GM18526 (cell line): ENCODE measurements around the gene CEP128.

Experiments used
- POLR2A ChIP-seq: IDR thresholded peaks from 3 replicates; pipeline ENCODE4 v1.6.1; 2011; ENCODE audit not compliant: insufficient read length; ENCODE audit errors: extremely low read depth

Gene CEP128

GRCh38 chr14:80771201-80771600, 170.3 kb downstream of the CEP128 start:
- TF ChIP-seq POLR2A: no peak

DNA sequence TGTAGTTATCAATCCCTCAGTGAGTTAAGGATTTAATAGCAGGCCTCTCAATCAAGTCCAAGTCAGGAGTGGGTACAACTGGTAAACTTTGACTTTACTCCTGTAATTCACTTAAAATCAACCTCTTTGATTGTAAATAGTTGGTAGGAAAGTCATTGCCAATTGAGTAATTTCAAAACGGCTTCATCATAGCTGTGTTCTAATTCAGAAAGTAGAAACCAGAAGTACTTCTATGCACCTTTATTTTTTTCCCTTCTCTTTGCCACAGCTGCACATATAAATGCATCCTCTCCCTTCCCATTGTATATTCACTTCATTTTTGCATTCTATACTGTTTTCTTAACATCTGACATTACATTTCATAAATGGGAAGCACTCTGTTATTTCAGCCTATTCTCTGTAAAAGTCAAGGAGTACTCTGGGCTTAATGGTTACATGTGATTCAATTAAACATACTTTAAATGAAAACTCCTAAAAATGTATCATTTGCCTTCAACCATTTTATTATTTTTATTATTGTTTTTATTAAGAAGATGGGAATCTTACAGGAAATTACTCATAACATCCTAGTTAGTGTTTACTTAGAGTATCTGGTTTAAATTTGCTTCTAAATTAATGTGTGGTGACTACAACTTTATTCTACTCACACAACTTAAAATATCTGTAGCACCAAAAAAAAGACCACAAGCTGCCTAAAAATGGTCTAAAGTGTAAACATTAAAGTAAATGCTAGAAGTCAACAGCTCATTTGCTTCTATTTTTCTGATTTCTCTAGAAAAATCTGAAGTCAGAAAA, 171.2 kb downstream of the CEP128 start:
- TF ChIP-seq POLR2A: no peak

- no peak for TF ChIP-seq POLR2A
Observed at GRCh38 chr14:80768646-80769045, 172.9 kb downstream of the CEP128 start.

DNA sequence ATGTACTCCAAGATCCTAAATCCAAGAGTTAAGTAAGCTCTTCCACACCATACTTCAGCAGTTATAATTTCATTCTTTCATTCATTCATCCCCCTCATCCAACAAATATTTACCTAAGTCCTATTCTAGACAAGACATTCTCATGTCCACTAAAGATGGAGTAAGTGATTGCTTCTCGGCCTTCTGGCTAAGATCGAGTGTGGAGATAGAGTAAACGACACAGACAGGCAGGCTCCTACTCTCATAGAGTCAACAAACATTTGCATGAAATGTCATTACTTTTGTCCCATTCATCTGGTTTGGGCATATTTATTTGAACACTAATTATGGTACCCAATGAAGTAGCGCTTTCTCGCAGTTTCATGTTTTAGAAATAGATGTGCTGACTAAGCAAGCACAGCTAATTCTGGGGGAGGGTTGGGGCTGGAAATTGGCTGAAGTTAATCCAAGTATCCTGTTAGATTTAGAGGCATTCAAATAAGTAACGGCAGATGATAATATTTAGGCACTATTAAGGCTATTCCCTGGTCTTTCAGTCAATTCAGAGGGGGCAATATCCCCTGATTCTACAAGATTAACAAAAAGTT, 176.5 kb downstream of the CEP128 start:
- no peak for TF ChIP-seq POLR2A

GRCh38 chr14:80764496-80764895, 177.0 kb downstream of the CEP128 start:
- TF ChIP-seq POLR2A: no peak

- TF ChIP-seq POLR2A: no peak
Observed at GRCh38 chr14:80762641-80763228, 178.8 kb downstream of the CEP128 start.

GRCh38 chr14:80754696-80755095, 186.8 kb downstream of the CEP128 start:
- no peak for TF ChIP-seq POLR2A

- TF ChIP-seq POLR2A: no peak
Observed at GRCh38 chr14:80751285-80751684, 190.3 kb downstream of the CEP128 start.

DNA sequence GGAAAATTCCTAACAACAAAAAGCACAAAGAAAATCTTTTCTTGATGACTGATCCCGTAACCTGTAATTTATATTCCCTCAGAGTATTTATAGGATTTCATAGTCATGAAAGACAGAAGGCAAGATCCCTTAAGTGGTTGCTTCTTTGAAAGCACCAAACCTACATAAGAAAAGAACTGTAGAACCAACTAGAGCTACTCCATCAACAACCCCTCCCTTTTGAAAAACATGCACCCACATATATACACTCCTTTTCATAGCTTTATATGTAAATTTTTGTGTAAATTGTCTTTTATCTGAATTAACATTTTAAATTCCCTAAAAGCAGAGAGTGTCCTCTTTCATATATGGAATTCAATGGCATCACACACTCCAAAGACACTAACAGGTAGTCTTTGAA, 215.3 kb downstream of the CEP128 start:
- TF ChIP-seq POLR2A: no peak

DNA sequence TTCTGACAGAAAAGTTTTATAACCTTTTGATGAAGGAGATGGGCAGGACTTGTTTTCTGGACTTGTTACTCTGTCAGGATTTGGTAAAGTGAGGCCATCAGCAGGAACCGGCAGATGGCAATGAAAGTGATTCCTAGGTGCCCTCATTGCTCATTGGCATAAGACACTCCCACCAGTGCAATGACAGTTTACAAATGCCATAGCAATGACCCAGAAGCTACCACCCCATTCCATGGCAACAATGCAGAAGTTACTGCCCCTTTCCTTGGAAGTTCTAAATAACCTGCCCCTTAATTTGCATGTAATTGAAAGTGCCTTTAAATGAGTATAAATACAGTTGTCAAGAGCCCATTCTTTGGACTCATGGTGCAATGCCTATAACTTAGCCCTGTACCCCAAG, 222.6 kb downstream of the CEP128 start:
- TF ChIP-seq POLR2A: no peak

GRCh38 chr14:80714474-80714873, 227.1 kb downstream of the CEP128 start:
- TF ChIP-seq POLR2A: no peak

DNA sequence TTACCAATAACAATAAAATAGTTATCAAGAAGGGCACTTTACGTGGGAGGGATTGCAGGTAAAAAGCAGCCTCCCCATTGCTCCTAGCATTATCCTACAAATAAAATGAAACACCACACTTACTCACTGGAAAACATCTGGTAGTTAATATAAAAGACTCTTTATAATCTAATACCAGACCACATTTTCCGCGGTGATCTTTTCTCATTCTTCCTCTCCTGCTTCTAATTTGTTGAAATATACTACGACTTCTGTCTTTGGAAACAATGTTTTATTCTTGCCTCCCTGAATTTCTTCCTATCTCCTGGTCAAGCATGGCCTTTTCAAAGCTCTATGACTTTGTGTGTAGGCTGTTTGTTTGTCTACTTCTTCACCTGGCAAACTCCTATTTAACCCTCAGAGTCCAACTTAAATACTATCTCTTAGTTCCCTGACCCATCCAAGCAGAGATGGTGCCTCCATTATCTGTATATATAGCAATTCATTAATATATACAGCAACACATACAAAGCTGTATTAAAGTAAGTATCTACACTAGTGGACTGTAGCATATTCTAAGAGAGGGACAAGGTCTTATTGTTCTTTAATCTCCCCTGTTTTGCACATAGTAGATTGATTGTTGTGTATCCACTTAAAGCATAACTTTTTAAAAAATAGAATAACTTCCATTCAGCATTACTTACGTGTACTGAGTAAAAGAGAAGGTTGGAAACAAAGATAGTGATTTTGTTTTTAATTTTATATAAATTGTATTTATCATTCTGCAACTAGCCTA, 228.3 kb downstream of the CEP128 start:
- TF ChIP-seq POLR2A: no peak

DNA sequence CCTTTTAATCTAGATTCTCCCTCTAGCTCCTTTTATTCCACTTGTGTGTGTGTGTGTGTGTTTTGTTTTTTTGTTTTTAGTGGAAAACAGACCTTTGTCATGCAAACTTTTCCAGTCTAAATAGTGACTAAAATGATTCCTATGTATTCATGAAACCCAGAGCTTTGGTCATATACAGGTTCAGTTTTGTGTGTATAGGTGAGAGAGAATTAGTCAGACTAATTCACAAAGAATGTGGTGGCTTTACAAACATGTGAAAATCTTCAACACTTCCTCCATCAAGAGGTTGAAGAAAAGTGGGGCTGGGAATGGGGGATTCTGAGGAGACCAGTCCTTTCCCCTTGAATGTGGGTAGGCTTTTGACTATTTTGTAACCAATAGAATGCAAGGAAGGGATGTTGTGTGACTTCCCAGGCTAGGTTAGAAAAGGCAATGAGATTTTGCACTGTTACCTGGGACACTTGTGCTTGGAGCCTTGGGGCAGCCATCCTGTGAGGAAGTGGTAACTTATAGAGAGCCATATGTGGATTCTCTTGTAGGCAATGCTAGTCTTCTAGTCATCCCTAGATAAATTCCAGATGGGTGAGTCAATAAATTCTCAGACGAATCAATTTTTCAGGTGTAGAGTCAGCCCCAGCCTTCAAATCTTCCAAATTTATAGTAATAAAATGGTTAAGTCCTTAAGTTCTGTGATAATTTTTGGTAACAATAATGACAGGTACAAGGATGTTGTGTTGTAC, 236.1 kb downstream of the CEP128 start:
- no peak for TF ChIP-seq POLR2A

DNA sequence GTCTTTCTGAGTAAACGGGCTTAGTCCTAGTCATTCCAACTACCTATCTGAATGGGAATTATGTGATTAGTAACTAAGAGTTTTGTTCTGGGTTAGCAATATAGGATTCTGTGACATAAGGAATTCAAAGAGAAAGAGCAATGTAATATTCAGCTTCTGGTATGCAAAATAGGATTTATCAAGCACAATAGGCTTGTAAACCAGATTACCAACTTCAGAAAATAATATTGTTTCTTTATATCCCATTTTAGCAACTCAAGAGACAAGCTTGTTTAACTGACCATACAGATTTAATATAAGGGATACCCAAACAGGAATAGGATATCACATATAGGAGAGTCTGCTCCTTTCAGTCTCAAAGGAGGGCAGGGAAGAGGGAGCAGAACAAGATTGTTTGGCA, 240.9 kb downstream of the CEP128 start:
- no peak for TF ChIP-seq POLR2A

DNA sequence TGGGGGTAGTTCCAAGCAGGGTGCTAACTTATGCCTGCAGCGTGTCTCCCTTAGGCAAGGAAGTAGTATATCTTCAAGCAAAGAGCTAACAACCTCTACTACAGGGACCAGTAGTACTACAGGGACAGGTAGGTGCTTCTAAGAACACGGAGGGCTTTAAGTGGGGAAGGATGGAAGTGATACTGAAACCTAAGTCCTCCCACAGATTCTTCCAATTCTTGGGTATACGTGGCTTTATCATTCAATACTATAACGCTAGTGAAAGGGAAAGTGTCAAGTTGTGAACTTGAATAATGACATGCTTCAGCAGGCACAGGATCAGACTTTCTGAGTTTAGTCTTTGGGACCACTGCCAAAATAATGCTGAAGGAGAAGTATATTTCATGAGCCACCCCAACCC, 241.7 kb downstream of the CEP128 start:
- TF ChIP-seq POLR2A: no peak
